Measurements from ENCODE around the gene ZFPM1. TPM values are rescaled to one million over a fixed set of nuclear protein-coding genes. Genes with fewer than 3 reads are reported as not detected.

The ZFPM1 gene
- total RNA-seq, 2 experiments from 2014 or later: 15.0 to 18.0 TPM

DNA sequence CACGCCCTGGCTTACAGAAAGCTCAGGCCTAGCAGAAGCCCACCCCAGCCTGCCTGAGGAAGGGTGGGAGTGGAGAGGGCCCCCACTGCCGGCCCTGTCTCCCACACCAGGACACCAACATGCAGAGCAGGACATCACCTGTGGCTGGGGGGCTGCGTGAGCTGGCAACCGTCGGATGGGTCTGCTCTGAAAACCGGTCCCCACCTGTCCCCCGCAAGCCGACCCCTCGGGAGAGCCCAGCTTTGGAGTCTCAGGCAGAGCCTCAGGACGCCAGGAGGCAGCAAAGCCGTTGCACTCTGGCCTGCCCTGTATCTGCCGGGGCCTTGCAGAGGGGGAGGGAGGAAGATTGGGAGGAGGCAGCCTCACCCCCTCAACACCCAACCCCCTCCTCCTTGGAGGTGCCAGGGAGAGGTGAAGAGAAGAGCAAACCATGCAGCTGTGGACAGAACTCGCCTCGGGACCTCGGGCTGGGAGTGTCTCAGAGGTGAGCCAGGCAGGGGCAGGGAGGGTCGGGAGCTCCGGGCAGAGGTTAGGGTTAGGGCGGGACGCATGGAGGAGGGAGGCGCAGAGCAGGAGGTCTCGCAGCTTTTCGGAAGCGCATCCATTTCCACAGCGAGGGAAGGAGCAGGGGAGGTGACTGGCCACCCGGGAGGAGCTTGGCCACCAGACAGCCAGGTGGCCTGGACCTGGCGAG, 86.7 kb downstream of the ZFPM1 start:
- no peaks in the 10 kb centered on the region for H3K27me3 Mint-ChIP-seq
- H3K36me3 Mint-ChIP-seq (ENCODE audit: low read depth): peaks cover 11% of the 10 kb centered on the region
- H3K27ac Mint-ChIP-seq: no peak overlapping the region
- POLR2A ChIA-PET: no interaction called here
- ATAC-seq (no peak), DNase-seq (no peak)
- H3K9me3 Mint-ChIP-seq: peaks cover 7% of the 10 kb centered on the region
- H3K4me3 Mint-ChIP-seq: no peak overlapping the region
- TF ChIP-seq CTCF (IDR thresholded peaks at IDR 0.05): no peak
- H3K4me1 Mint-ChIP-seq (ENCODE audit: low read depth): peaks cover 9% of the 10 kb centered on the region
- intact Hi-C loops (cut with micrococcal nuclease): no loop called here
- CTCF ChIA-PET: no interaction called here

DNA sequence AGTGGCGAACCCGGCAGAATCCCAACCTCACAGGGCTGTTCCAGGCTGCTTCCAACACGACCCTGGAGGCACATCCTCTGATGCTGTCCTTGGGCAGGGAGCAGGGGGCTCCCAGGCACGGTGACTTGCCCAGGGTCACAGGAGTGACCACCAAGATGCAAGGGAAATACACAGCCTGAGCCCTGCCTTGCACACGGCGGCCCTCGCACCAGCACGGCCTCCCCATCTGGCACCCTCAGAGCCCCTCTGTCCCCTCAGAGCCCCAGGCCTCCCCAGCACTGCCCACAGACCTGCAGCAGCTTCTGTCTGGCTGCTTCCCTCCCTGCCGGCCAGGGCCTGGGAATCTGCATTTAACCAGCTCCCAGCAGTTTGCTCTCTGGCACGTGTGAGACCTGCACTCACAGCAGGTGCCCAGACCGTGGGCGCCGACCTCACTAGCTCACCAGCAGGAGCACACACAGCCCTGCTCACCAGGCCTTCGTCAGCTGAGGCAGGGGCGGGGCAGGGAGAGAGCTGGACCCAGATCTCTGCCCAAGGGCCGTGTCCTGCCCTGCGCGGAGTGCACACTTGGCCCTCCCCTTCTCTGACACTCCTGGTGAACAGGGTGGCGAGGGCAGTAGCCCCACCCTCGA, 87.4 kb downstream of the ZFPM1 start:
- ChIA-PET POLR2A (no interaction called here), CTCF (no interaction called here)
- DNase-seq (no peak), ATAC-seq (no peak)
- Mint-ChIP-seq H3K4me1 (ENCODE audit: low read depth) (peaks cover 4% of the 10 kb centered on the region), H3K9me3 (peaks cover 7% of the 10 kb centered on the region), H3K36me3 (ENCODE audit: low read depth) (peaks cover 11% of the 10 kb centered on the region), H3K4me3 (no peak overlapping the region), H3K27ac (no peak overlapping the region), H3K27me3 (no peaks in the 10 kb centered on the region)
- TF ChIP-seq CTCF (IDR thresholded peaks at IDR 0.05): no peak
- intact Hi-C loops (cut with micrococcal nuclease): no loop called here

DNA sequence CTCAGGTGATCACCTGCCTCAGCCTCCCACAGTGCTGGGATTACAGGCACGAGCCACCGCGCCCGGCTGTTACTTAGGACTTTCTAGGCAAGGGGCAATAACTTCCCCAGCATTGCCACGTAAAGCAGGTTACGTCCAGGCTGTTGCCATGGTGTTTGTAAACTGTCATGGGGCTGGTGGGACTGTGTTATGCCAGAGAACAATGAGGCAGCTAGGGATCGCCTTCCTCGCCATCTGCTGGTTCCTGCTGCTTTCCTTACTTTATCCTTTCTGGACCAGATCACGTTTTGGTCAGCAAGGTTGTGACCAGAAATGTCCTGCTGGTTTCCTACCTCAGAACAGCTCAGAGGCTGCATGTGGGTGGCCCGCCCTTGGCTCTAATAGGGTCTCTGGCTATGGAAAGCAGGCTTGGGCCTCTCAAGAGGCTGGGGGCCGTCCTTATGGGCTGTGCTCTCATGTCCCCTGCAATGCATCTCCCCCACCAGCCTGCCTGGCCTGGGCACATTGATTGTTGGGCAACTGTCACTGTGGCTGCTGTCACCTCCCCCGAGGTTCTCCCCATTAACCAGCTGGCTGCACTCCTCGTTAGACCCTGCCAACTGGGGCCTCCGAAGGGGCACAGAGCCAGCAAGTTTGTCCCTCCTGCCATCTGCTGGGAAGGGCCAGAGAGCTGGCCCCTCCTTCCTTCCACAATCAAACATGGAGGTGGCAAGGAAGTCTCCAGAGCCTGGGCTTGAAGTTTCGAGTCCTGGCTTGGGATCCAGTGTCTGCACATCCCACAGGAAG, 88.9 kb downstream of the ZFPM1 start:
- Mint-ChIP-seq H3K27me3 (no peaks in the 10 kb centered on the region), H3K9me3 (peaks cover 7% of the 10 kb centered on the region), H3K4me1 (ENCODE audit: low read depth) (no peaks in the 10 kb centered on the region), H3K27ac (no peak overlapping the region), H3K36me3 (ENCODE audit: low read depth) (peaks cover 6% of the 10 kb centered on the region), H3K4me3 (no peak overlapping the region)
- TF ChIP-seq CTCF (IDR thresholded peaks at IDR 0.05): no peak
- ChIA-PET POLR2A (no interaction called here), CTCF (interaction anchor here (0.5 kb wide), 1 partner anchor 381 kb away, joined by 3 read pairs; no protein-coding TSS in a partner anchor)
- intact Hi-C loops (cut with micrococcal nuclease): no loop called here
- DNase-seq (no peak), ATAC-seq (no peak)

DNA sequence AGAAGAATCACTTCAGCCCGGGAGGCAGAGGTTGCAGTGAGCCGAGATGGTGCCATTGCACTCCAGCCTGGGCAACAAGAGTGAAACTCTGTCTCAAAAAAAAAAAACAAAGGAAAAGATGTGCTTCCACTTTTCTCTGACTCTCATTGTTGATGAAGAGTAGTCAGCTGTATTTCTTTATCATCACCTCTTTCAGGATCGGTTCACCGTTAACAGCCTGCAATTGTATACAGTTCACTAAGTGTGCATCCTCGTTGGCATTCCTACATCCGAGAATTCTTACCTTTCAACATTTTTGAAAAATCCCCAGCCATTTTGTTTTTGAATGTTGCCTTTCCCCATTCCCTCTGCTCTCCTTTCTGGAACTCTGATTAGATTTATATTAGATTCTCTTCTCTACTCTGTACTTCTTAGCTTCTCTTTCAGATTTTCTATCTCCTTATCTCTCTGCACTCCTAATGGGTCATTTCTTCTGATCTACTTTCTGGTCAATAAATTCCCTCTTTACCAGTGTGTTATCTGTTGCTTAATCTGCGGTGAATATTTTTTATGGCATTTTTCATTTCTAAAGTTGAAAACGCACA, 90.2 kb downstream of the ZFPM1 start:
- TF ChIP-seq CTCF (IDR thresholded peaks at IDR 0.05): no peak
- Mint-ChIP-seq H3K27me3 (no peaks in the 10 kb centered on the region), H3K4me1 (ENCODE audit: low read depth) (no peaks in the 10 kb centered on the region), H3K36me3 (ENCODE audit: low read depth) (peaks cover 6% of the 10 kb centered on the region), H3K4me3 (no peak overlapping the region), H3K27ac (no peak overlapping the region), H3K9me3 (peaks cover 7% of the 10 kb centered on the region)
- DNase-seq (no peak), ATAC-seq (no peak)
- ChIA-PET CTCF (no interaction called here), POLR2A (interaction anchor here (0.9 kb wide), 1 partner anchor 26 kb away, joined by 3 read pairs; no protein-coding TSS in a partner anchor)
- intact Hi-C loops (cut with micrococcal nuclease): no loop called here

Data from activated CD8-positive, alpha-beta T cell treated with anti-CD3 and anti-CD28 coated beads for 36 hours (primary cell).